Measurements from ENCODE around the gene TNFRSF14.

Gene TNFRSF14

DNA sequence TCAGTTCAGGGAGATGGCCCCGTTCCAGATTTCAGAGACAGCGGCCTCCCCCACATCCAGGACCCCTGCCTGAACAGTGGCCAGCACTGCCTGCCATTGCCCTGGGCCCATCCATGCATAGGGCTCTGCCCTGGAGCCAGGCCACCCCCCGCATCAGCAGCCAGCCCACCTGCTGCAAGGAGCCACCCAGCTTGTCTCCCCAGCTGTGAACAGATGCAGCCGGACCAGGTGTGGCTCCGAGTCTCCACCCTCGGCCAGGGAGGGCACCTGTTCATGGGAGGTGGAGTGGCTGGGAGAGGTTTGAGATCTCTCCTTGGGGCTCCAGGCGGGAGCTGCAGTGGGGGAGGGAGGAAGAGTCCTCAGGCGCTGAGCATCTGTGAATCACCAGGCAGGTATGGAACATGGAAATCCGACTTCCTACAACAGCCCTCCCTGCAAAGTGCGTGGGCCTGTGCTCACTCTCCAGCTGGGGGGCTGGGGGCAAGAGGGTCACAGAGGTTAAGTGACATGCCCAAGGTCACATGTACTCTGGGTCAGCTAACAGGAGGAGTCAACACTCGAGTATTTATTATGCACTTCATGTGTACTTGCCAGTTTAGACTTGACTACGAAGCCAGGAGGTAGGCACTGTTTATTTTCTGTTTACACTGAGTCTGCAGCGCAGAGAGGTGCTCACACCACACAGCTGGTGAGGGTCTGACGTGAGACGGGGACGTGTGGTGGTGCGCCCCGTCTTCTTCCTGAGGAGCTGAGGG, 21.3 kb upstream of the TNFRSF14 start:
- H3K27ac ChIP-seq (replicated peaks) = no peak overlapping the region
- no peak for DNase-seq (ENCODE audit: low read depth in 1 of 2, low spot score in 1 of 2)
- TF ChIP-seq, protein P1, sequence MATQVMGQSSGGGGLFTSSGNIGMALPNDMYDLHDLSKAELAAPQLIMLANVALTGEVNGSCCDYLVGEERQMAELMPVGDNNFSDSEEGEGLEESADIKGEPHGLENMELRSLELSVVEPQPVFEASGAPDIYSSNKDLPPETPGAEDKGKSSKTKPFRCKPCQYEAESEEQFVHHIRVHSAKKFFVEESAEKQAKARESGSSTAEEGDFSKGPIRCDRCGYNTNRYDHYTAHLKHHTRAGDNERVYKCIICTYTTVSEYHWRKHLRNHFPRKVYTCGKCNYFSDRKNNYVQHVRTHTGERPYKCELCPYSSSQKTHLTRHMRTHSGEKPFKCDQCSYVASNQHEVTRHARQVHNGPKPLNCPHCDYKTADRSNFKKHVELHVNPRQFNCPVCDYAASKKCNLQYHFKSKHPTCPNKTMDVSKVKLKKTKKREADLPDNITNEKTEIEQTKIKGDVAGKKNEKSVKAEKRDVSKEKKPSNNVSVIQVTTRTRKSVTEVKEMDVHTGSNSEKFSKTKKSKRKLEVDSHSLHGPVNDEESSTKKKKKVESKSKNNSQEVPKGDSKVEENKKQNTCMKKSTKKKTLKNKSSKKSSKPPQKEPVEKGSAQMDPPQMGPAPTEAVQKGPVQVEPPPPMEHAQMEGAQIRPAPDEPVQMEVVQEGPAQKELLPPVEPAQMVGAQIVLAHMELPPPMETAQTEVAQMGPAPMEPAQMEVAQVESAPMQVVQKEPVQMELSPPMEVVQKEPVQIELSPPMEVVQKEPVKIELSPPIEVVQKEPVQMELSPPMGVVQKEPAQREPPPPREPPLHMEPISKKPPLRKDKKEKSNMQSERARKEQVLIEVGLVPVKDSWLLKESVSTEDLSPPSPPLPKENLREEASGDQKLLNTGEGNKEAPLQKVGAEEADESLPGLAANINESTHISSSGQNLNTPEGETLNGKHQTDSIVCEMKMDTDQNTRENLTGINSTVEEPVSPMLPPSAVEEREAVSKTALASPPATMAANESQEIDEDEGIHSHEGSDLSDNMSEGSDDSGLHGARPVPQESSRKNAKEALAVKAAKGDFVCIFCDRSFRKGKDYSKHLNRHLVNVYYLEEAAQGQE (IDR thresholded peaks at IDR 0.05; ENCODE audit: insufficient replicate concordance, low read depth) = no peak
- TF ChIP-seq, protein P2, sequence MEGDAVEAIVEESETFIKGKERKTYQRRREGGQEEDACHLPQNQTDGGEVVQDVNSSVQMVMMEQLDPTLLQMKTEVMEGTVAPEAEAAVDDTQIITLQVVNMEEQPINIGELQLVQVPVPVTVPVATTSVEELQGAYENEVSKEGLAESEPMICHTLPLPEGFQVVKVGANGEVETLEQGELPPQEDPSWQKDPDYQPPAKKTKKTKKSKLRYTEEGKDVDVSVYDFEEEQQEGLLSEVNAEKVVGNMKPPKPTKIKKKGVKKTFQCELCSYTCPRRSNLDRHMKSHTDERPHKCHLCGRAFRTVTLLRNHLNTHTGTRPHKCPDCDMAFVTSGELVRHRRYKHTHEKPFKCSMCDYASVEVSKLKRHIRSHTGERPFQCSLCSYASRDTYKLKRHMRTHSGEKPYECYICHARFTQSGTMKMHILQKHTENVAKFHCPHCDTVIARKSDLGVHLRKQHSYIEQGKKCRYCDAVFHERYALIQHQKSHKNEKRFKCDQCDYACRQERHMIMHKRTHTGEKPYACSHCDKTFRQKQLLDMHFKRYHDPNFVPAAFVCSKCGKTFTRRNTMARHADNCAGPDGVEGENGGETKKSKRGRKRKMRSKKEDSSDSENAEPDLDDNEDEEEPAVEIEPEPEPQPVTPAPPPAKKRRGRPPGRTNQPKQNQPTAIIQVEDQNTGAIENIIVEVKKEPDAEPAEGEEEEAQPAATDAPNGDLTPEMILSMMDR (IDR thresholded peaks at IDR 0.05; ENCODE audit: insufficient read depth, low read length) = no peak
- no peak for TF ChIP-seq POLR2AphosphoS5 (IDR thresholded peaks at IDR 0.05; ENCODE audit: low read depth)
- TF ChIP-seq GABPA (IDR thresholded peaks at IDR 0.05; ENCODE audit: low read depth) = no peak
- H3K4me3 ChIP-seq (replicated peaks; ENCODE audit: insufficient read depth, low read length) = no peak overlapping the region
- peaks cover 51% of the 10 kb centered on the region for H3K27me3 ChIP-seq (ENCODE audit: insufficient read depth, poor library complexity, severe bottlenecking)

DNA sequence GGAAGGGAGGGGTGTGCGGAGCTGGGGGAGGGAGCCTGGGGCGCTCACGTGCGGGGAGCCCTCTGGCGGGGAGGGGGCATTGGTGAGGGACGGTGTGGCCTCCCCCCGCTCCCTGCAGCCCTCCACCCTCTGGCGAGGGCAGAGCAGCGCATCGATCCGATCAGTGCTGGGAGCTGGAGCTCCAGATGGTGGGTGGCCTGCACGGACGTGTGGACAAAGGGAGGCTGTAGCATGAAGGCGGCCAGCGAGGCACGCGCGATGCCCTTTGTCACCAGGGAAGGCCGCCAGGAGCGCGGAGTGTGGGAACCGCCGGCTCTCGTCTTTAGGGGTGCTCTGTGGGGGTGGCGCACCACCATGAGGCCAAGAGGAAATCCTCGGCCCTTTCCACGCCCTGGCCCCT, 20.7 kb upstream of the TNFRSF14 start:
- DNase-seq (ENCODE audit: low read depth in 1 of 2, low spot score in 1 of 2) = no peak
- H3K27ac ChIP-seq (replicated peaks) = no peak overlapping the region
- TF ChIP-seq POLR2AphosphoS5 (IDR thresholded peaks at IDR 0.05; ENCODE audit: low read depth) (no peak), GABPA (IDR thresholded peaks at IDR 0.05; ENCODE audit: low read depth) (no peak), SPI1 (IDR thresholded peaks at IDR 0.05; ENCODE audit: borderline replicate concordance, low read depth) (no peak)
- TF ChIP-seq, protein P2 (IDR thresholded peaks at IDR 0.05; ENCODE audit: insufficient read depth, low read length) = no peak
- TF ChIP-seq, protein P1 (IDR thresholded peaks at IDR 0.05; ENCODE audit: insufficient replicate concordance, low read depth) = no peak
- peaks cover 47% of the 10 kb centered on the region for H3K27me3 ChIP-seq (ENCODE audit: insufficient read depth, poor library complexity, severe bottlenecking)
- no peak overlapping the region for H3K4me3 ChIP-seq (replicated peaks; ENCODE audit: insufficient read depth, low read length)

DNA sequence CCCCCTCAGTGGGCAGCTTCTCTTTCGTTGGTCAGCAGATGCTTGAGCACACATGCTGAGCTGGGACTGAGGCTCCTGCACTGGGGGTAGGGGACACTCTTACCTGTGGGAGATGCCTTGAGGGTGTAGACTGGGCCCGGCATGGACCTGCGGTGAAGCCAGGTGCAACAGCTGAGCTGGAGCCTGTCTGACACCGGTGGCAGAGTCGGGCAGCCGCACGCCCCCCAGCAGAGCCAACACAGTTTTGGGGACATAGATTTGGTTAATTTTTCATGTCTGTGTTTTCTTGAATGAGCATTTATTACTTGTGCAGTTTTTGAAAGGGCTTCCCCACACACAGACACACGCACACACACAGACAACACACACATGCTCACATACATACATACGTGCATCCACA, 20.2 kb upstream of the TNFRSF14 start:
- Histone ChIP-seq H3K27me3 (ENCODE audit: insufficient read depth, poor library complexity, severe bottlenecking) (peaks cover 42% of the 10 kb centered on the region), H3K27ac (replicated peaks) (no peak overlapping the region)
- DNase-seq (ENCODE audit: low read depth in 1 of 2, low spot score in 1 of 2) = no peak

More for the DNA sequence above, 20.2 kb upstream of the TNFRSF14 start:
- TF ChIP-seq GABPA (IDR thresholded peaks at IDR 0.05; ENCODE audit: low read depth) (no peak), SPI1 (IDR thresholded peaks at IDR 0.05; ENCODE audit: borderline replicate concordance, low read depth) (no peak), POLR2AphosphoS5 (IDR thresholded peaks at IDR 0.05; ENCODE audit: low read depth) (no peak)
- TF ChIP-seq, protein P1 (IDR thresholded peaks at IDR 0.05; ENCODE audit: insufficient replicate concordance, low read depth) = no peak
- TF ChIP-seq, protein P2 (IDR thresholded peaks at IDR 0.05; ENCODE audit: insufficient read depth, low read length) = no peak
- no peak overlapping the region for H3K4me3 ChIP-seq (replicated peaks; ENCODE audit: insufficient read depth, low read length)

Measured in HL-60 (cell line).